Panc1 (cell line): ENCODE data around the gene LURAP1L. TPM values are rescaled to one million over a fixed set of nuclear protein-coding genes. Genes with fewer than 3 reads are reported as not detected.

Experiments
- ATAC-seq: fragments of 200-7000 bp; cut with Tn5 transposase; 2 replicates; pipeline ENCODE4 v1.9.1; 2020; ENCODE audit warnings: mild to moderate bottlenecking, moderate library complexity
- BruUV-seq: library from RNA; stranded (reverse); fragments of 400-500 nt; replicated peaks from 2 replicates; lab custom pipeline; 2021; lab: Mats Ljungman, UMichigan
- CTCF ChIA-PET: fragments of 300-600 bp; sonication (Branson Sonifier 250); formaldehyde crosslinking; loops from one replicate; lab custom pipeline; 2022; ENCODE audit warnings: antibody characterized with exemption; lab: Charles Lee
- POLR2A ChIA-PET: fragments of 300-600 bp; sonication (Branson Sonifier 250); formaldehyde crosslinking; loops from one replicate; lab custom pipeline; 2022; ENCODE audit warnings: antibody characterized with exemption; lab: Charles Lee
- DNase-seq: peaks from one replicate; pipeline ENCODE4 v3.0.0-alpha.2; 2010; ENCODE audit warnings: low read depth, low spot score
- H3K27ac ChIP-seq: 2 replicates; pipeline ENCODE4 v1.5.1; 2011; ENCODE audit warnings: mild to moderate bottlenecking, low read length, inconsistent platforms
- H3K27me3 ChIP-seq: fragments of 200-500 bp; sonication (Bioruptor generic); 2 replicates; pipeline ENCODE4 v1.6.0; 2014; ENCODE audit warnings: low read length, inconsistent platforms; ENCODE audit not compliant: control insufficient read depth, insufficient read depth
- H3K36me3 ChIP-seq: fragments of 200-500 bp; sonication (Bioruptor generic); 2 replicates; pipeline ENCODE4 v1.5.1; 2014; ENCODE audit warnings: inconsistent platforms, mild to moderate bottlenecking, low read length, moderate library complexity; ENCODE audit not compliant: control insufficient read depth, insufficient read depth
- H3K4me1 ChIP-seq: 2 replicates; pipeline ENCODE4 v1.5.1; 2011; ENCODE audit warnings: inconsistent platforms, mild to moderate bottlenecking, low read length, moderate library complexity; ENCODE audit not compliant: control insufficient read depth, insufficient read depth
- H3K4me3 ChIP-seq, 2 experiments: 2 replicates each; pipeline ENCODE4 v1.5.1; 2011 to 2012; ENCODE audit warnings: low read depth in 2 of 2, low read length in 2 of 2, mild to moderate bottlenecking in 2 of 2, inconsistent platforms in 1 of 2, moderate library complexity in 1 of 2
- H3K9me3 ChIP-seq: fragments of 200-500 bp; sonication (Bioruptor generic); 2 replicates; pipeline ENCODE4 v1.5.1; 2014; ENCODE audit warnings: low read depth, mild to moderate bottlenecking, inconsistent platforms, low read length, moderate library complexity; ENCODE audit not compliant: control insufficient read depth, insufficient read depth
- POLR2AphosphoS5 ChIP-seq: IDR thresholded peaks from 2 replicates; pipeline ENCODE4 v1.6.1; 2012; ENCODE audit warnings: mild to moderate bottlenecking, low read depth, low read length, moderate library complexity
- REST ChIP-seq, 2 experiments: IDR thresholded peaks; 2 replicates each; pipeline ENCODE4 v1.6.1; 2011 to 2012; ENCODE audit warnings: low read depth in 2 of 2, control low read depth in 1 of 2, low read length in 1 of 2, mild to moderate bottlenecking in 1 of 2, moderate library complexity in 1 of 2; ENCODE audit not compliant: insufficient read depth in 1 of 2
- SIN3A ChIP-seq: IDR thresholded peaks from 2 replicates; pipeline ENCODE4 v1.6.1; 2012; ENCODE audit warnings: low read depth, mild to moderate bottlenecking, low read length, moderate library complexity, borderline replicate concordance; ENCODE audit not compliant: insufficient read depth
- TCF7L2 ChIP-seq: IDR thresholded peaks from 2 replicates; pipeline ENCODE4 v1.6.1; 2011; ENCODE audit warnings: mild to moderate bottlenecking, low read depth, low read length, inconsistent platforms
- in situ Hi-C: cut with HindIII; loops from 2 replicates; pipeline ENCODE4 v1.10.0; 2016; ENCODE audit warnings: low sequenced_read_pairs, low pct_unique_long_range_greater_than_20kb
- intact Hi-C: fragments of 100-400 bp; cut with micrococcal nuclease; formaldehyde crosslinking; loops from one replicate; pipeline ENCODE4 v1.10.0; 2022; ENCODE audit not compliant: unreplicated experiment
- total RNA-seq: library from RNA; stranded (reverse); gene quantifications from one replicate; pipeline ENCODE4 v1.2.1, GENCODE V29; 2021; ENCODE audit not compliant: unreplicated experiment
- TF ChIP-seq, protein P1 (sequence below): fragments of 450-650 bp; IDR thresholded peaks from 2 replicates; pipeline ENCODE4 v1.5.1; 2017; ENCODE audit warnings: mild to moderate bottlenecking

LURAP1L gene
- total RNA-seq, 1 experiment from 2014 or later: 6.8 TPM

DNA sequence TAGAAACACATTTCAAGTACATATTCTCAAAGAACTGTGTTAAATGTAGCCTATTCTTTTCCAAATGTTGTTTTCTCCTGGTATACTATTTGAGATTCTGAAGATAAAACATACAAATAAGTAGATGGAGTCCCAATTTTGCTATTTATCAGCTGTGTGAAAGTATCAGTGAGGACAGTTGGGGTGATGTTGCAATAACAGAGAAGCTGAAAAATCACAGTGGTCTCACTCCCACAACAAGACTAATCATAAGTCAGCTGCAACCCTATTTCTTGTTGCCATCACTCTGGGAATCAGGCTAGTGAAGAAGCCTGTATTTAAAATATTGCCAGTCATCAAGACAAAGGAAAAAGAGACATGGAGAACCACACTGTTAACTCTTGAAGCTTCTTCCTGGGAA lies 25.9 kb upstream of the LURAP1L start:
- no peak for DNase-seq
- in situ Hi-C loops: no loop called here
- Histone ChIP-seq H3K36me3 (no peaks in the 10 kb centered on the region), H3K27ac (no peak overlapping the region), H3K27me3 (no peaks in the 10 kb centered on the region), H3K4me1 (no peaks in the 10 kb centered on the region), H3K9me3 (no peaks in the 10 kb centered on the region), H3K4me3 (no peak overlapping the region)
- intact Hi-C loops: no loop called here
- POLR2A ChIA-PET: no interaction called here
- no TSS peak for BruUV-seq
- no peak for TF ChIP-seq REST (IDR thresholded peaks at IDR 0.05; ENCODE audit: insufficient read depth in 1 of 2, low read depth in 2 of 2, low read length in 1 of 2)
- TF ChIP-seq TCF7L2: no peak
- TF ChIP-seq SIN3A: no peak
- CTCF ChIA-PET: no interaction called here
- ATAC-seq: no peak

DNA sequence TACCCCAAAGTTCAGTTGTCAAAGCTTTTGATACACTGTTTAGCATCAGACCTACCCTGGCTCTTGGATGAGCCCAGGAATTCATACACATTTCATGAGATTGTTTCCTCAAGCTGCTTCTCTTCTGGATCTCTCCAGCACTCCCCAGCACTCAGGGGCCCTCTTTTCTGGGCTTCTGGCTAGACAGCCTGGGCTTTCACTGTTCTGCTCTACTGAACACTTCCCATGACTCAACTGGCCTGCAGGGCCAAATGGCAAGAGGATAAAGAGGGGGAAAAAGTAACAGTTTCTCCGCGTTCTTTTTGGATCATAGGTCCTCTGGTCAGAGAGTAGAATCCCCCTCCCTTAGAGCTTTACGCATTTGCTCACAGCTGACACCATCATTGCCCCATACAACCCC lies 20.9 kb upstream of the LURAP1L start:
- Histone ChIP-seq H3K27me3 (no peaks in the 10 kb centered on the region), H3K27ac (no peak overlapping the region), H3K4me1 (no peaks in the 10 kb centered on the region), H3K36me3 (no peaks in the 10 kb centered on the region), H3K9me3 (no peaks in the 10 kb centered on the region), H3K4me3 (no peak overlapping the region)
- no peak for TF ChIP-seq SIN3A
- TF ChIP-seq, protein P1, sequence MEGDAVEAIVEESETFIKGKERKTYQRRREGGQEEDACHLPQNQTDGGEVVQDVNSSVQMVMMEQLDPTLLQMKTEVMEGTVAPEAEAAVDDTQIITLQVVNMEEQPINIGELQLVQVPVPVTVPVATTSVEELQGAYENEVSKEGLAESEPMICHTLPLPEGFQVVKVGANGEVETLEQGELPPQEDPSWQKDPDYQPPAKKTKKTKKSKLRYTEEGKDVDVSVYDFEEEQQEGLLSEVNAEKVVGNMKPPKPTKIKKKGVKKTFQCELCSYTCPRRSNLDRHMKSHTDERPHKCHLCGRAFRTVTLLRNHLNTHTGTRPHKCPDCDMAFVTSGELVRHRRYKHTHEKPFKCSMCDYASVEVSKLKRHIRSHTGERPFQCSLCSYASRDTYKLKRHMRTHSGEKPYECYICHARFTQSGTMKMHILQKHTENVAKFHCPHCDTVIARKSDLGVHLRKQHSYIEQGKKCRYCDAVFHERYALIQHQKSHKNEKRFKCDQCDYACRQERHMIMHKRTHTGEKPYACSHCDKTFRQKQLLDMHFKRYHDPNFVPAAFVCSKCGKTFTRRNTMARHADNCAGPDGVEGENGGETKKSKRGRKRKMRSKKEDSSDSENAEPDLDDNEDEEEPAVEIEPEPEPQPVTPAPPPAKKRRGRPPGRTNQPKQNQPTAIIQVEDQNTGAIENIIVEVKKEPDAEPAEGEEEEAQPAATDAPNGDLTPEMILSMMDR: no peak
- TF ChIP-seq TCF7L2: no peak
- no peak for TF ChIP-seq POLR2AphosphoS5
- TF ChIP-seq REST (IDR thresholded peaks at IDR 0.05; ENCODE audit: insufficient read depth in 1 of 2, low read depth in 2 of 2, low read length in 1 of 2): no peak
- in situ Hi-C loops: no loop called here
- DNase-seq (no peak), ATAC-seq (no peak)
- CTCF ChIA-PET: no interaction called here
- intact Hi-C loops: no loop called here
- POLR2A ChIA-PET: no interaction called here
- BruUV-seq: no TSS peak
